Ectodermal cell (in vitro differentiated cells): Measurements from ENCODE around the gene ANKRD13D.

ENCODE experiments used
- H3K27ac ChIP-seq: 2 replicates; pipeline ENCODE4 v1.7.0; 2013; ENCODE audit warnings: mild to moderate bottlenecking, low read depth, low read length; ENCODE audit not compliant: insufficient read depth, poor library complexity, severe bottlenecking
- H3K27me3 ChIP-seq: 2 replicates; pipeline ENCODE4 v1.7.0; 2013; ENCODE audit warnings: mild to moderate bottlenecking, low read length; ENCODE audit not compliant: insufficient read depth, control insufficient read depth, poor library complexity, severe bottlenecking
- H3K36me3 ChIP-seq: one replicate; pipeline ENCODE4 v1.7.0; 2013; ENCODE audit warnings: low read length; ENCODE audit not compliant: control insufficient read depth, insufficient read depth
- H3K4me1 ChIP-seq: one replicate; pipeline ENCODE4 v1.7.0; 2013; ENCODE audit warnings: low read length; ENCODE audit not compliant: control insufficient read depth, insufficient read depth
- H3K4me3 ChIP-seq: 2 replicates; pipeline ENCODE4 v1.7.0; 2013; ENCODE audit warnings: low read depth, low read length, control low read depth; ENCODE audit not compliant: insufficient read depth
- H3K9me3 ChIP-seq: 2 replicates; pipeline ENCODE4 v1.7.0; 2013; ENCODE audit warnings: mild to moderate bottlenecking, low read length, moderate library complexity; ENCODE audit not compliant: control insufficient read depth
- WGBS, 2 experiments: methylation state at CpG; one replicate each; pipeline ENCODE4 v1.1.7; 2013; ENCODE audit warnings: missing lambda C conversion rate in 2 of 2; 5-methylcytosine and 5-hydroxymethylcytosine counted together

The ANKRD13D gene

DNA sequence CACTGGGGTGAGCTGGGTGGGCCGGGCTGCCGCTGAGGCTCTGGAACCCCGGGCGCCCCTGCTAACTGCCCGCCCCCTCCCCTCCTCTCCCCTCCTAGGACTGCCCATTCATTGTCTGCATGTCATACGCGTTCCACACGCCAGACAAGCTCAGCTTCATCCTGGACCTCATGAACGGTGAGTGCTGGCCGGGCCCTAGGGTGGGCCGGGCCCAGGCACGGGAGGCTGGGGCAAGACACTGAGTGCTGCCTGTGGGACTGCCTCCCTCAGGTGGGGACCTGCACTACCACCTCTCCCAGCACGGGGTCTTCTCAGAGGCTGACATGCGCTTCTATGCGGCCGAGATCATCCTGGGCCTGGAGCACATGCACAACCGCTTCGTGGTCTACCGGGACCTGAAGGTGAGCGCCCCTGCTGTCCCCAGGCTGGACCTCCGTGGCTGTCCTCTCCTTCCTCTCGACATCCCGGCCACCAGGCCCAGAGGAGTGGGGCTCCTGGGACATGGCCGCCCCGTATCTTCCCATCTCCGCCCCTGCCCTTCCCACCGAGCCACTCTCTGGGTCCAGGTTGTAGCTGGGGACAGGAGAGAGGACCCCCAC, 7.5 kb upstream of the ANKRD13D start:
- peaks cover 12% of the 10 kb centered on the region for H3K4me1 ChIP-seq
- H3K27ac ChIP-seq: no peak overlapping the region
- H3K36me3 ChIP-seq: peaks cover 43% of the 10 kb centered on the region
- H3K4me3 ChIP-seq: no peak overlapping the region
- H3K27me3 ChIP-seq: no peaks in the 10 kb centered on the region
- H3K9me3 ChIP-seq: no peaks in the 10 kb centered on the region
- WGBS, 2 experiments: 95 to 96% methylated on average over 27 of the region's 27 CpGs

DNA sequence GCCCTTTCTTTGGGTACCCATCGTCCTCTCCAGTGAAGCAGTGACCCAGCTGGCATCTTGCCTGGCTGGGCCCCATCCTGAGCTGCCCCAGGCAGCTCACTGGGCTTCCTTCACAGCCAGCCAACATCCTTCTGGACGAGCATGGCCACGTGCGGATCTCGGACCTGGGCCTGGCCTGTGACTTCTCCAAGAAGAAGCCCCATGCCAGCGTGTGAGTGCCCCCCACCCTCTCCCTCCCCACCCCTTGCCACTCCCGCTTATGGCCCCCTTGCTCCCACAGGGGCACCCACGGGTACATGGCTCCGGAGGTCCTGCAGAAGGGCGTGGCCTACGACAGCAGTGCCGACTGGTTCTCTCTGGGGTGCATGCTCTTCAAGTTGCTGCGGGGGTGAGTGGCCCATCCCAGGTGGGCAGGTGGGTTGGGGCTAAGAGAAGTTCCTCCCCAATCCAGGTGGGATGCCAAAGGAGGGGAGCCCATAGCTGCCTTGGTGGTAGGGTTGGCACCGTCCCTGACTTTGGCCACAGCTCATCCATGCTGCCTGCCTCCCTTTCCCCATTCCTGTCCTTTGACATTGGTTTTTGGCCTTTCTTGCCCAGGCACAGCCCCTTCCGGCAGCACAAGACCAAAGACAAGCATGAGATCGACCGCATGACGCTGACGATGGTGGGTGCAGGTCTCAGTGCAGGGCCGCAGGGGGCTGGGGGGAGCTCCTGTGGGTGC, 6.8 kb upstream of the ANKRD13D start:
- Histone ChIP-seq H3K36me3 (peaks cover 43% of the 10 kb centered on the region), H3K27ac (no peak overlapping the region), H3K4me1 (peaks cover 5% of the 10 kb centered on the region), H3K27me3 (no peaks in the 10 kb centered on the region), H3K4me3 (no peak overlapping the region), H3K9me3 (no peaks in the 10 kb centered on the region)
- 96% methylated on average over 20 of the region's 20 CpGs for WGBS, 2 experiments

- H3K4me3 ChIP-seq: no peak overlapping the region
- no peak overlapping the region for H3K27ac ChIP-seq
- H3K36me3 ChIP-seq: peaks cover 43% of the 10 kb centered on the region
- WGBS, 2 experiments: 93 to 96% methylated on average over 11 of the region's 11 CpGs
- H3K27me3 ChIP-seq: no peaks in the 10 kb centered on the region
- H3K4me1 ChIP-seq: peaks cover 3% of the 10 kb centered on the region
- no peaks in the 10 kb centered on the region for H3K9me3 ChIP-seq
Observed at GRCh38 chr11:67282876-67283371, 6.2 kb upstream of the ANKRD13D start.

DNA sequence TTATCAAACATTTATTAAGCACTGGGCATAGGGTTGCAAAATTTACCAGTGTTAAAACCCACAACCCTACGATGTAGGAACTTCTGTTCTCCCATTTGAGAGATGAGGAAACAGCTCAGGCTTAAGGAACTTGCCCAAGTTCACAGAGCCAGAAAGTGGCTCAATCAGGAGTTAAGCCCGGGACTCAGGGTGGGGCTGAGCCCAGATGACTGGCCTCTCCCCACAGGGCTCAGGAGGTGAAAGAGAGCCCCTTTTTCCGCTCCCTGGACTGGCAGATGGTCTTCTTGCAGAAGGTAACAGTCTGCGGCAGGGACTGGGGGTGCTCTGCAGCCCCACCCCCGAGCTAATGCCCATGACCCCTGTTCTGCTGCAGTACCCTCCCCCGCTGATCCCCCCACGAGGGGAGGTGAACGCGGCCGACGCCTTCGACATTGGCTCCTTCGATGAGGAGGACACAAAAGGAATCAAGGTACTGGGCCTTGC, 5.6 kb upstream of the ANKRD13D start:
- no peak overlapping the region for H3K4me3 ChIP-seq
- no peak overlapping the region for H3K27ac ChIP-seq
- H3K27me3 ChIP-seq: no peaks in the 10 kb centered on the region
- H3K4me1 ChIP-seq: peaks cover 7% of the 10 kb centered on the region
- H3K9me3 ChIP-seq: no peaks in the 10 kb centered on the region
- WGBS, 2 experiments: 93 to 95% methylated on average over 13 of the region's 13 CpGs
- peaks cover 43% of the 10 kb centered on the region for H3K36me3 ChIP-seq

- Histone ChIP-seq H3K9me3 (no peaks in the 10 kb centered on the region), H3K36me3 (peaks cover 42% of the 10 kb centered on the region), H3K4me1 (peaks cover 7% of the 10 kb centered on the region), H3K27ac (no peak overlapping the region), H3K27me3 (no peaks in the 10 kb centered on the region), H3K4me3 (no peak overlapping the region)
- 94 to 95% methylated on average over 45 of the region's 45 CpGs for WGBS, 2 experiments
Observed at GRCh38 chr11:67284811-67285540, 4.1 kb upstream of the ANKRD13D start.

DNA sequence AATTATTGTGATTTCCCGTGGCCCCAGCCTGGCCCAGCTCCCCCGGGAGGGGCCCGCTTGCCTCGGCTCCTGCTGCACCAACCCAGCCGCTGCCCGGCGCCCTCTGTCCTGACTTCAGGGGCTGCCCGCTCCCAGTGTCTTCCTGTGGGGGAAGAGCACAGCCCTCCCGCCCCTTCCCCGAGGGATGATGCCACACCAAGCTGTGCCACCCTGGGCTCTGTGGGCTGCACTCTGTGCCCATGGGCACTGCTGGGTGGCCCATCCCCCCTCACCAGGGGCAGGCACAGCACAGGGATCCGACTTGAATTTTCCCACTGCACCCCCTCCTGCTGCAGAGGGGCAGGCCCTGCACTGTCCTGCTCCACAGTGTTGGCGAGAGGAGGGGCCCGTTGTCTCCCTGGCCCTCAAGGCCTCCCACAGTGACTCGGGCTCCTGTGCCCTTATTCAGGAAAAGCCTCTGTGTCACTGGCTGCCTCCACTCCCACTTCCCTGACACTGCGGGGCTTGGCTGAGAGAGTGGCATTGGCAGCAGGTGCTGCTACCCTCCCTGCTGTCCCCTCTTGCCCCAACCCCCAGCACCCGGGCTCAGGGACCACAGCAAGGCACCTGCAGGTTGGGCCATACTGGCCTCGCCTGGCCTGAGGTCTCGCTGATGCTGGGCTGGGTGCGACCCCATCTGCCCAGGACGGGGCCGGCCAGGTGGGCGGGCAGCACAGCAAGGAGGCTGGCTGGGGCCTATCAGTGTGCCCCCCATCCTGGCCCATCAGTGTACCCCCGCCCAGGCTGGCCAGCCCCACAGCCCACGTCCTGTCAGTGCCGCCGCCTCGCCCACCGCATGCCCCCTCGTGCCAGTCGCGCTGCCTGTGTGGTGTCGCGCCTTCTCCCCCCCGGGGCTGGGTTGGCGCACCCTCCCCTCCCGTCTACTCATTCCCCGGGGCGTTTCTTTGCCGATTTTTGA, 3.3 kb upstream of the ANKRD13D start:
- no peaks in the 10 kb centered on the region for H3K27me3 ChIP-seq
- peaks cover 33% of the 10 kb centered on the region for H3K36me3 ChIP-seq
- no peak overlapping the region for H3K4me3 ChIP-seq
- peaks cover 7% of the 10 kb centered on the region for H3K4me1 ChIP-seq
- no peak overlapping the region for H3K27ac ChIP-seq
- 93 to 95% methylated on average over 39 of the region's 39 CpGs for WGBS, 2 experiments
- H3K9me3 ChIP-seq: no peaks in the 10 kb centered on the region

DNA sequence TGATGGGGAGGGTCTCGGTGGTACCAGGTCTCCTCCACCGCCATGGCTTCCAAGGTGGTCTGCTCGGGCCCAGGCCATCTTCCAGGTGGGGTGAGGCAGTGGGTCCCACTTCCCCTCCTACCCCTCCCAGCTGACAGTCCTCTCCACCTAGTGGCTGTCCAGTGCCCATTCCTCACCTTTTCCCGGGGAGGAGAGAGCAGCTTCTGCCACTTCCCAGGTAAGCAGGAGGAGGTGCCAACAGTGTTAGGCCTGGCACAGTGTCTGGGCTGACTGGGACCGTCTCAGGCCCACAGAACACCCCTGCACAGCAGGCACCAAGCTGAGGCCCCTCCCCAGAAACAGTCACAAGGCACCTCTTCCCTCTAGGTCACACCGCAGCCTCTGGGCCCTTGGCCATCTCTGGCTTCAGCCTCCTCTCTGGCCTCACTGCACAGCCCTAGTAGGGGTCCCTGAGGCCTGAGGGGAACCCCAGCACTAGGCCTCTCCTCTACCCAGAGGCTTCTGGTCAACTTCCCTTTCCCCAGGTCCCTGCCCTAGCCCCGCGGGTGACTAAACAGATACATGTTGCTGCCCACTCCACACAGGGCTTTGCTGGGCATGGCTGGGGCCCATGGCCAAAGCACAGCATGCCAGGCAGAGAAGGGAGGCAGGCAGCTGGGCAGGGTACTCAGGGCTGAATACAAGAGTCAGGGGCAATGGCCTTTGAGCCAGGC, 2.3 kb upstream of the ANKRD13D start:
- H3K4me1 ChIP-seq: peaks cover 7% of the 10 kb centered on the region
- WGBS, 2 experiments: 92 to 94% methylated on average over 8 of the region's 8 CpGs
- no peak overlapping the region for H3K27ac ChIP-seq
- H3K27me3 ChIP-seq: no peaks in the 10 kb centered on the region
- H3K9me3 ChIP-seq: no peaks in the 10 kb centered on the region
- no peak overlapping the region for H3K4me3 ChIP-seq
- H3K36me3 ChIP-seq: peaks cover 28% of the 10 kb centered on the region

DNA sequence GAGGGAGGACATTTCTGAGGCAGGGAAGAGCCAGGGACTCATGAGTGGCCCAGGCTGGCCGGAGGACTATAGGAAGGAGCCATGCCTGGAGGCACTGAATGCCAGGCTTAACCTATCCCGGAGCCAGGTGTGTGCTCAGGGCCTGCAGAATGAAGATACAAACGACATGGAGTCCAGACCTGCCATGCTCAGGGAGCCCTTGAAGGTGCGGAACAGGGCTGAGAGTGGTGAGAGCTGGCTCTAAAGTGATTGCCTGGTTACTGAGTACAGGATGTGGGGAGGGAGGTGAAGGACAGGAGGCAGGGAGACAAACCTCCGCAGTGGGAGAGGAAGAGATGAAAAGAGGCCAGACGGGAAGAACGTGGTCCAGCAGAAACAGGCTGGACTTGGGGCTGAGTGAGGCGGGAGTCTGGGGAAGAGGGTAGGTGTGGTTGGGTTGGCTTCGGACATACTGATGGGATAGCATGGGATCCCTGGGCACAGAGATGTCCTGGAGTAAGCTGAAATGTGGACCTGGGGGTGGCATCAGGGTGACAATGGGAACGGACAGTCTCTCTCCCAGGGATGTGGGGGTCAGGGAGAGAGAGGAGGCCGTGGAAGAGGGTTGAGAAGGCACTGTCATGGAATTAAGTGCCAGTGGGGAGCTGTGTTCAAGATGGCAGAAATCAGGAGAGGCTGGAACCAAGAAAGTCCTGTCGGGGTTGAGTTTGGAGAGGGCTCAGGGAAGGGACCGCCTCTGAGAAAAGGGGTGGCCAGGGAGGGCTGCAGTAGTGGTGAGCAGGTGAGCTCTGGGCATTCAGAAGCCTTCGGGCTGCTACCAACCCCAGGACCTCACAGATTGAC, 1.5 kb upstream of the ANKRD13D start:
- Histone ChIP-seq H3K27me3 (no peaks in the 10 kb centered on the region), H3K9me3 (no peaks in the 10 kb centered on the region), H3K36me3 (peaks cover 22% of the 10 kb centered on the region), H3K4me1 (peaks cover 7% of the 10 kb centered on the region), H3K27ac (peak overlapping the region; percentile 90), H3K4me3 (peak overlapping the region; percentile 91)
- 93% methylated on average over 14 of the region's 14 CpGs for WGBS, 2 experiments

DNA sequence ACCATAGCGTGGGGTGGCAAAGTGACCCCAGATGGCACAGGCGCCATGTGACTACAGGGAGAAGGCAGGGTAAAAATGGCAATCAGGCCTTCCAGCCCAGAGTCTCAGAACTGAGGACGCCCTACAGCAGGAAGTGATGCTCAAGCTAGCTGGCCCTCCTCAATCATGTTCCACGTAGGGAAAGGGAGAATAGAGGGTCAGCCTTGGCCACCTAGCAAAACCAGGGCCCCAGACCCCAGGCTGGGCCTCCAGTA, 978 bp upstream of the ANKRD13D start:
- H3K27me3 ChIP-seq: no peaks in the 10 kb centered on the region
- WGBS, 2 experiments: 59 to 68% methylated on average over 4 of the region's 4 CpGs
- H3K27ac ChIP-seq: peak overlapping the region; percentile 90
- H3K36me3 ChIP-seq: peaks cover 17% of the 10 kb centered on the region
- H3K9me3 ChIP-seq: no peaks in the 10 kb centered on the region
- H3K4me1 ChIP-seq: peaks cover 7% of the 10 kb centered on the region
- peak overlapping the region; percentile 91 for H3K4me3 ChIP-seq
